GM19043 (cell line): ENCODE measurements around the gene GPATCH8.
A peak's percentile ranks its signal among the peaks of the same experiment; 100 is the strongest.

Experiments
- ATAC-seq: cut with Tn5 transposase; IDR thresholded peaks from one replicate; pipeline ENCODE4 v1.9.1; 2021; ENCODE audit warnings: low read depth; ENCODE audit not compliant: unreplicated experiment

The GPATCH8 gene

DNA sequence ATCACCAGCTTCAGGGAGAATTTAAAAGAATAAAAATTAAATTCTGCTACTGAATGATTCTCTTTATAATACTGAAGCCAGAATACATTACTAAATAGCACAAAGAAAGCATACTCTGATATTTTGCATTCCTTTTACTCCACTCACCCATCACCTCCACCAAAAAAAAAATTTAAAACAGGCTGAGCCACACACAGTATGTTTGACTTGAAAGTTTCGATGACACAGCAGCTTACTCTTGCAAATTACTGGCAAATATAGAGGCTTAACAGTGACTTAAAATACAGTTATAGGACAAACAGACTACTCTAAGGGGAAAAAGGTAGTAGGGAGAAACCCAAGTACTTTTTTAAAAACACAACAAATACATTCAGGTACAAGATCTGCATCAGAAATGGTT is 39.2 kb downstream of the GPATCH8 start:
- no peak for ATAC-seq

DNA sequence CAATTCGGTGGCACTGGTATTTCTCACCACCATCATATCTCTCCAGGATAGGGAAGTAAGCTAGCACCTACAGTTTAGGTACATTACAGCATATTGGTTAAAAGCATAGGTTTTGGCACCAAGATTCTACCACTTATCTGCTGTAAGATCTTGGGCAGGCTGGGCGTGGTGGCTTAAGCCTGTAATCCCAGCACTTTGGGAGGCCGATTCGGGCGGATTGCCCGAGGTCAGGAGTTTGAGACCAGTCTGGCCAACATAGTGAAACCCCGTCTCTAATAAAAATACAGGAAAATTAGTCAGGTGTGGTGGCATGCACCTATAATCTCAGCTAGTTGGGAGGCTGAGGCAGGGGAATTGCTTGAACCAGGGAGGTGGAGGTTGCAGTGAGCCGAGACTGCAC is 51.4 kb downstream of the GPATCH8 start:
- no peak for ATAC-seq

DNA sequence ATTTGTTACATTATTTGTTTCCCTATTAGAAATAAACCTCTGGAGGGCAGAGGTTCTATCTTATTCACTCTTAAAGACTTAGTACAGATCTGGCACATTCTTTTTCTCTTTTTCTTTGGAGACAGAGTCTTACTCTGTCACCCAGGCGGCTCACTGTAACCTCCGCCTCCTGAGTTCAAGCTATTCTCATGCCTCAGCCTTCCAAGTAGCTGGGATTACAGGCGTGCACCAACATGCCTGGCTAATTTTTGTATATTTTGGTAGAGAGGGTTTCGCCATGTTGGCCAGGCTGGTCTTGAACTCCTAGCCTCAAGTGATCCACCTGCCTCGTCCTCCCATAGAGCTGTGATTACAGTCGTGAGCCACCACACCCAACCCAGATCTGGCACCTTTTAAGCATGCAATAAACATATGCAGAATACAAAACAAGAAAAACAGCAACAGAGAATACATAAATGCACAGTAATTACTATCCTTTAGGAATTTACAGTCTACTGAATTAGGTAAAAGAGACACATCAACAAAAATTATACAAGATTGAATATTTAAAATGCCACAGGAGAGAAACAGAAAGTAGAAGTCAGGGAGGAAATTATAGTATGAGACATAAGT is 52.1 kb downstream of the GPATCH8 start:
- ATAC-seq = no peak

DNA sequence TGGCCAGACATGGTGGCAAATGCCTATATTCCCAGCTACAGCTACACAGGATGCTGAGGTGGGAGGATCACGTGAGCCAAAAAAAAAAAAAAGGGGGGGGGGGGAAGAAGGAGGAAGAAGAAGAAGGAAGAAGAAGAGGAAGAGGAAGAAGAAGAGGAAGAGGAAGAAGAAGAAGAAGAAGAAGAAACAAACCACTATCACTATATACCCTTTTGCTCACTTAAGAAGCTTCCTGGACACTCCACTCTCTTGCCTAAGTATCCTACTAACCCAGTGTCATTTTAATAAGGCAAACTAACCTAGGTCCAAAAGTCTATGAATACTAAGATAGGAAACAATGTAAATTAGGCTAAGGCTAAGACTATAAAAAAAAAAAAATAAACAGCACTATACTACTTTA is 54.8 kb downstream of the GPATCH8 start:
- no peak for ATAC-seq

DNA sequence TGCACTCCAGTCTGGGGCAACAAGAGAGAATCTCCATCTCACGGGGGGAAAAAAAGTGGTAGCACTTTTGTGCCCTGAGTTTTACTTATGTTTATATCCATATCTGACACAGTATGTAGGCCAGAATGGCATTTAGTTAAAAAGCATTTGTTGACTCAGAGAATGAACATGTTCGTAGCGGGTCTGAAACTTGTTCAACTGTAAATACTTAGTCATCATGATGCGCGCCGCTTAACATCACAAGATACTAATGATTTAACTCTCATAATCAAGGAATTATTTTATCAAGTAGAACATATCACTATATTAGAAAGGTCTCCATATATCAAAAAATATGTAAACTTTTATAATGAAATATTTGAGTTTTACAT is 58.5 kb downstream of the GPATCH8 start:
- ATAC-seq = no peak

DNA sequence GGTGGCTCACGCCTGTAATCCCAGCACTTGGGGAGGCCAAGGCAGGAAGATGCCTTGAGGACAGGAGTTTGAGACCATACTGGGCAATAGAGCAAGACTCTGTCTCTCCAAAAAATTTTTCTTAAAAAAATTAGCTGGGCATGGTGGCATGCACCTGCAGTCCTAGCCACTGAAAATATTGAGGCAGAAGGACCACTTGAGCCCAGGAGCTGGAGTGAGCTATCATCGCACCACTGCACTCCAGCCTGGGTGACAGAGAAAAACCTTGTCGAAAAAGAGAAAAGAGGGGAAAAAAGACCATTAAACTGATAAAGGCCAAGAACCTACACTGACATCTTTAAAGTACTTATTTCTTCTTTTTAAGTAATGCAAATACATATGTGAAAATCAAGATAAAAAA is 60.4 kb downstream of the GPATCH8 start:
- ATAC-seq = no peak

DNA sequence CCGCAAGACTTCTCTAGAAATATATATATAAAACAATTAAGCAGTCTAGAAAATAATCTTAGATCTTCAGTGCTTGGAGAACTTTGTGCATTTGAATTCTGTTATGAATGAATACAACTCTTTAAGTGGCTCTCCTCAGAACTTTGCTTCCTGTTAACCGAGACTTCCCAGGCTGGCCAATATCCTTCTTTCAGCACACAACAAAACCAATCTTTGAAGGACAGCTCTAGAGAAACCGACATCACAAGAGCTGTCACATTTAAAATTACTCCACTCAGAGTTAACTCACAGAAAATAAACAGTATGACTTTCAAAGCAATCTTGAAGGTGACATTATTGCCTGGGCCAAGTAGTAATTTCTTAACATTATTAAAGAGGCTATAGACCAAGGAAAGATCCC is 64.0 kb downstream of the GPATCH8 start:
- no peak for ATAC-seq

DNA sequence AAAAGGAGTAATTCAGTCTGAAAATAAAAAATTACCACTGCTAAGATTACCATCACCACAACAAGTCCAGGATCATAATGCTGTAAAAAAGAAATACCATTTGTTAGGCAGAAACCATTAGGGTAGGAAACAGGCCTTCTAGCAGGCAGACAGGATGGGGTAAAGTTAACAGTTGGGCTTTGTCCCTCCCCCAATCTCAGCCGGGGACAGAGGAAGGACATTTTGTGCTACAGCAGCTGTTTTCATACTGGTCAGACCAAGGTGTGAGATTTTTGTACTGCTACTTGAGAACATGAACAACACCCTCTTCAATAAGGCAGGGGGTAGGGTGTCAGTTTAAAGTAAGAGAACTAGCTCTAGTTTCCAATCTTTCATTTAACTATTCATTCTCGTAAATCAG is 64.6 kb downstream of the GPATCH8 start:
- no peak for ATAC-seq

DNA sequence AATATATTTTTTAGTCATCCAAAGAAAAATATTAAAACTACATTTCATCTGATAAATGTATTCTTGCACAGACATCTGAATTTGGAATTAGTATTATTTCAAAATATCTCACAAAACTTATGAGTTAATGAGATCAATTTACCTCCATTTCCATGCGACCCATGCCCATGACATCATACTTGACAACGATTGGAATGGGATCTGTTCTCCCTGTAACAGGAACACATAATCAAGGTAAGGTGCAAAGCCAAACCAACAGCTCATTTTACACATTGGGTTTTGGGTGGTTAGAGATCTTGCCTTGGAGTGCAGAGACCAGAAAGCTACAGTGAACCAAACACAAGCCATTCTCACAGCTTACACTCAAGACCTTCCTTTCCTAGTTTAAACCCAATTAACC is 66.9 kb downstream of the GPATCH8 start:
- no peak for ATAC-seq

DNA sequence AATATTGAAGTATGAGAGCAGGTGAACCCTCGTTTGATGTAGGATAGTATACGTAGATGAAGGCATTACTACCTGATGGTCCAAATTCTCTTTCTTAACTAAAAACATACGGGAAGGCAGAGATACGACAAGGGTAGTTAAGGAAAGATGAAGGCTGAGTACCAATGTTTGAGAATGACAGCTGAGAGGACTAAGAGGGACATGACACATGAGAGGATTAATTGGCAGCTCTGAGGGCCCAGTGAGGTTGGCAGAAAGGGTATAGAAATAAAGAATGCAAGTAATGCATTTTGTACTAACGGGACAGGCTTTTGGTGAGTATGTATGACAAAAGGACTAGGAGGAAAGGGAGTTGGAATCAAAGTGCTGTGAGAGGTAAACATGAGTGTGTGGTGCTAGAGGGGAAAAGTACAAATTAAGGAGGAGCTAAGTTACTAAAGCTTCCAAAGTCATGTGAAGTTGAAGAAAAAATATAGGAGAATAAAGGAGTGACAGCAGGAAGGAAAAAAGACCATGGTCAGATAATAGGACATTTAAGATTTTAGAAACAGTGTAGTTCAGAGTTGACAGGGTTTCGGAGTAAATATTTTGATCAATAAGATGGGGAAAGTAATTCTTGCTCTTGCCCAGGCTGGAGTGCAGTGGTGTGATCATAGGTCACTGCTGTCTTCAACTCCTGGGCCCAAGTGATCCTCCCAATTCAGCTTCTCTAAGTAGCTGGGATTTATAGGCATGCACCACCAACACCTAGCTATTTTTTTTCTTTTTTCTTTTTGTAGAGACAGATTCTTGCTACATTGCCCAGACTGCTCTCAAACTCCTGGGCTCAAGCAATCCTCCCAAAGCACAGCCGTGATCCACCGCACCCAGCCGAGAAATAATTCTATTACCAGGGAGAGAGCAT is 70.7 kb downstream of the GPATCH8 start:
- no peak for ATAC-seq

DNA sequence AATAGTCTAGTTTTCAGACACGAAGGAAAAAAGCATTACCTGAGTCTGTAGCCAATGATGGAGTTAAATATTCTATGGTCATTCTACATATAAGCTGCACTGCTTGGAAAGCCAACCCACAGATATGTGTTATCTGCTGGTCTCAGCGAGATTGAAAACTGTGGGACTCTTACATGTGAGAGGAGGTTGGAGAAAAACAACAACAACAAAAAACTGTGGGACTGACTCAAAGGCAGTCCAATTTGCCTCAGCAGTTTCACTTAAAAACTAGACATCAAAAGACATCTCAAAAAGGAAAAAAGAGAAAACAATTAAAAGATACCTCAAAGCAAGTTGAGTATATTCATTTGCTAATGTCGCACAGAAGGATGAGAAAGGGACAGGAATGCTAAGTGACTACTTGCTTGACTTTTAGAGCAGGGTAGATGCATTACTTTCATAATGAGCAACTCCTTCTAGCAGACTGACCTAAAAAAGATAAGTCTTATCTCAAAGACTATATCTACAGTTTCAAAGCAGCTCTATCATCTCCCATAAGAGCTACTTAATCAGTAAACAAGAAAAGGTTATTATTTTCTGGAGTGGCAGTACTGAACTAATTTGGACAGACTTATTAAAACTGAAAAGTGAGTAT is 78.3 kb downstream of the GPATCH8 start:
- ATAC-seq = no peak

DNA sequence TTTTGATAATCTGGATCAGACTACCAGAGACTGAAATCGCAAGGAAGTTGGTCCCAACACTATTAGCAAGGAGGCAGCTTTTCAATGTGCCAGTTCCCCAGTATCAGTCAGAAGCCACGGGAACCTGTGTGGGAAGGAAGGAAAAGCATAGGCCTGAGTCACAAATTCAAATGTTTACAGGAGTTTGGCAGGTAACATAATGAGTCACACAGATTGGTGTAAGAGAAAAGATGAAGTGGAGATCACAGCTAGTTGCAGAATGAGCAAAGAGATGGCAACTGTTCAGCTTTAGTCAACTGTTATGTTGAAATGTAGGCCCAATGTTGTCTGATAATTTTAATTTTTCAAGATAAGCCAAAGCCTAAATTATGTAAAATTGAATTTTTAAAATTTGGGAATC is 85.7 kb downstream of the GPATCH8 start:
- no peak for ATAC-seq

DNA sequence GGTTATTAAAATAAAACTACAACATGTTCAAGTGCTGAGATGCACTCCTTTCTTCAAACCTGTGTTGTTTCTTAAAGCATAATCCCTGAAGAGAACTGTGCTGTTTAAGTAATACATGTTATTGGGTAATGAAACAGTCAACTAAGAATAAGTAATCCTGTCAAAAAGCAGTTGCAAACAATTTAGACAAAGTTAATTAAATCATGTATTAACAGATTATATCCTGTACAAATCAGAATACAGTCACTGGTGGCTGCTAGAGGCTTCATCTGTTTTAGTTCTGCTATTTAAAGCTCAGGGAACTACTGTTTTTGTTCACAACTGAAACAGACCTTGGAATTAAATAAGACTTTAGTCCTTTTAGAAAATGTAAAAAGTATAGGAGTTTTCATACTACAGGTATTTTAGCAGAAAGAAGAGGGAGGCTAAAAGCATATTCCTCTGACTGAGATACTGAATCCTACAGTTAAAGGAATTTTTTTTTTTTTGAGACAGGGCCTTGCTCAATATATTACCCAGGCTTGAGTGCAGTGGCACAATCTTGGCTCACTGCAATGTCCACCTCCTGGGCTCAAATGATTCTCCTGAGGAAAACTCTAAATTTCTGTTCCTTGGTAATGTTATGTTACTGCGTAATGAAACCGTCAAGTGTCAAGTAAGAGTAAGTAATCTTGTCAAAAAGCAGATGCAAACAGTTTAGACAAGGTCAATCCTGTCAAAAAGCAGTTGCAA is 86.5 kb downstream of the GPATCH8 start:
- ATAC-seq = no peak

DNA sequence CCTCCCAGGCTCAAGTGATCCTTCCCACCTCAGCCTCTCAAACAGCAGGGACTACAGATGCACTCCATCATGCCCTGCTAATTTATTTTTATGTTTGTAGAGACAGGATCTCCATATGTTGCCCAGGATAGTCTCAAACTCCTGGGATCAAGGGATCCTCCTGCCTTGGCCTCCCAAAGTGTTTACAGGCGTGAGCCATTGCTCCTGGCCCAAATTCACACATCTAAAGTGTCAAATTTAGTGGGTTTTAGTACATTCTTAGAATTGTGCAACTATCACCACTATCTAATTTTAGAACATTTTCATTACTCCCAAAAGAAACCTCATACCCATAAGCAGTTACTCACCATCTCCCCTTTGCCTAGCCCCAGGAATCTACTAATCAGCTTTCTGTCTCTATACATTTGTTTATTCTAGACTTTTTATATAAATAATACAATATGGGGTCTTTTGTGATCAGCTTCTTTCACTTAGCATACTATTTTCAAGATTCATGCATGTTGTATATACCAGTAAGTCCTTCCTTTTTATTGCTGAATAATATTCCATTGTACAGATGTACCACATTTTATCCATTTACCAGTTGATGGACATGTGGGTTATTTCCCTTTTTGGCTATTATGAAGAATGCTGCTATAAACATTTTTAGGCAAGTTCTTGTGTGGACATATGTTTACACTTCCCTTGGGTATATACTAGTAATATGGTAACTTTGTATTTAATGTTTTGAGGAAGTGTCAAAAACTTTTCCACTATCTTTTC is 88.6 kb downstream of the GPATCH8 start:
- ATAC-seq = no peak

DNA sequence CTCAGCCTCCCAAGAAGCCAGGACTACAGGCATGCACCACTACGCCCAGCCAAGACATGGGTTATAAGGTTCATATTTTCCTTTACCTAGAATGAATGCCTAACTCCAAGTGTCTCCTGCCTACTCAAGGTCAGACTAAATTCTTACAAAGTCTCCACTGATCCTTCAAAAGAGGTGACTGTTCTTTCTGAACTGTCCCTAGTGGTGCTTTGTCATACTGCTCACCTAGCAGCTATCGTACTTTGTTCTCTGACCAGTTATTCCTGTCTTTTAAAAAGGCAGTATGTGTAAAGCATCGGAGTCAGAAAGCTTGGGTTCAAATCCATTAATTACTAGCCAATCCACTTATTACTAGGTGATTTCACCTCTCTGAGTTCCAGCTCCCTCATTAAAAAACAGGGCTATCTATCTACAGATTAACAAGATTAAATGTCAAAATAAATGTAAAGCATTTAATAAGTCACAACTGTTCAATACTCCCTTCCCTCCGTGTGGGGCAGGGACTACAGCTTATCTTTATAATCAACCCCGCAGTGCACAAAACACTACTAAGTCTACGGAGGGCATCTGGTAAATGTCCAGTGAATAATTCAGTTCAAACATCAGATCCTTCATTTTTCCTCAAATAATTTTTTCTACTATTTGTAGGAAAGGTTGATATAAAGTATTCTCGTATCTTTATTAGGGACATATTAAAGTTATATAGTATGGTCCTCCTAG is 93.7 kb downstream of the GPATCH8 start:
- ATAC-seq = no peak

DNA sequence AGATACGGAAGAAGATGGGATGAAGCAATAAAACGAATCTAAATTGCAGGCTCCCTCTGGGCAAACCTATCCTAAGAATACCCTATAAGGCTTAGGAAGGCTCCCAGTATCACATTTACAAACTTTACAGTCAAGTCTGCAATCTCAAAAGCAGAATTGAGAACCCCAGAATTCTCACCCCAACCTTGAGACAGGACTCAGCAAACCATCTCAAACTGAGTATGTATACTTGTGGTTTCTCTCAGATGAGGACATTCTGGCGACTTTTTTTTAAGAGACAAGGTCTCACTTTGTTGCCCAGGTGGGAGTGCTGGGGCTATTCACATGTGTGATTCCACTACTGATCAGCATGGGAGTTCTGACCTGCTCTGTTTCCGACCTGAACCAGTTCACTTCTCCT is 94.4 kb downstream of the GPATCH8 start:
- ATAC-seq = peak; percentile 45

DNA sequence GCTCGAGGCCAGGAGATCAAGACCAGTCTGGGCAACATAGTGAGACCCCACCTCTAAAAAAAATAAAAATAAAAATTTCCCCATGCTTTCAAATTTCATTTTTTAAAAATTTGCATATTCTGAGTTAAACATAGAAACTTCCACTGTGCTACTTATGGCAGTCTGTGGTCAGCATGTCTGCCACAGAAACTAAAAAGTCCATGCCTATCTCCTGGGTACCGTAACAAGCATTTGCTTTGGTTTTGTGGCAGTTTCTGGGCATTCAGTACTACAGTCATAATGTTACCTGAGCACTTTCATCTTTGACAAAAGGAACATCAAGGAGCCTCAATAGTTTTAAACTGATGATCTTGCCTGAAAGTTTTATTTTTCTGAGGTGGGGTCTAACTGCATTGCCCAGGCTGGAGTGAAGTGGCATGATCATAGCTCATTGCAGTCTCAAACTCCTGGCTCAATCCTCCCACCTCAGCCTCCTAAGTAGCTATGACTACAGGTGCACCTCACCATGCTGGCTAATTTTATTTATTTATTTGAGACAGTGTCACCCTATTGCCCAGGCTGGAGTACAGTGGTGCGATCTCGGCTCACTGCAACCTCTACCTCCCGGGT is 100.5 kb downstream of the GPATCH8 start:
- no peak for ATAC-seq

DNA sequence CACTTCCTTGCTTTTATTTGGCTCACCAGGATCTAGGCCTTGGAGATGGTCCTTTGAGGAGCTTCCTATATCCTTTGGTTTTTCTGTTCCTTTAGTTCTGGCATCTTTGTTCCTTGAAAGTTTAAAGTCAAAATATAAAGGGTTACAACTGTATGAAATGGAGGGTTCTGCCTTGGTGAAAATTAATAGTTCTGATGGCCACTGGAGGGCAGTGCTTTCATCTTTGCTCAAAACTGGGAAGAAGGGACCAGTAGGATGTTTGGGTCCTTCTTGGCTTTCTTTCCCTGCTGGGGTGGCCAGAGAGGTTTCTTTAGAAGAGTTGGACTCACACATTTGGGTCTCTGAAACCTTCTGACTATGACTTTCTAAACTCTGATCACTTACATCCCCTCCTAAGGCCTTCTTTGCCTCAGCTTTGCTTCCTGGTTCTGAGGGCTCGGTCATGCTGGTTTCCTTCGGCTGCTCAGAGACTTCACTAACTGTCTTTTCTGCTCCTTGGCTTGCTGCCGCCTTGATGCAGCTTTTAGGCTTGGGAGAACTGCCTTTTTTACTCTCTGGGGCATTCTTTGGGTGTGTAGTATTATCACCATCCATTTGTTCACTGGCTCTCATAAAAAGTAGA is 102.9 kb downstream of the GPATCH8 start:
- no peak for ATAC-seq
